GM10847 (cell line): ENCODE results near the gene CXCL1.

Experiments used
- POLR2A ChIP-seq: IDR thresholded peaks from 2 replicates; pipeline ENCODE4 v1.6.1; 2011; ENCODE audit not compliant: insufficient read length; ENCODE audit errors: extremely low read depth

Gene CXCL1

DNA sequence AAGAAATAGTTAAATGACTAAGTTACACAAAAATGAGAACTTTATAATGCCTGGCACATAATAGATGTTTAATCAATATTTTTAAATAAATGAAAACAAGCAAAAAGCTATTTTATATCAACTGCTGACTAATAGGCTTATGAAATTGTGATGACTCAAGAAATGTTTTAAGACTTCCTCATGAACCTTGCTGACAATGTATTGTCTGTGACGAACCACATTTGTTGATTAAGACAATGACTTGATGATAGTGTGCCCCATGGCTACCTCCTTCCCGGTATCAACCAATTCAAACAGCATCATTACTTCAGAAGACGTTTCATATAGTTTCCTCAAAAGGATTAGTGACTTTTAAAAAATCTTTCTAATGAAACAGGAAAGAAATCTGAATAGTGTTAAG is 24.8 kb upstream of the CXCL1 start:
- TF ChIP-seq POLR2A: no peak

DNA sequence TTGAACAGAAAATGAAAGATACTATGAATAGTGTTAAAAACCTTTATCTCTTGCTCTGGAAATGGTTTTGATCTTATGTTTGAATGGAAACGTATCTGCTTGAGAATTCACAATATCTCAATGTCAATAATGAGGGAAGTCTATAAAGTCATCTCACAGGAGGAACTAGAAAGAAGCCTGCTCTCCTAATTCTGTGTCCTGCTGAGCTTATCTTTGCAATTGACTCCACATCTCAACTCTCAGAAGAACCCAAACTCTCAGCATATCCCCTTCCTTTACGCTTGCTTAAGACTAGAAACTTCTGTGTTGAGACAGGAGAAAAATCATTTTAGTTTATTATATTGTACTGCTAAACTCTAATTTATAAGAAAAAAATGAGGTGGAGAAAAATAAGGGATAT is 24.4 kb upstream of the CXCL1 start:
- no peak for TF ChIP-seq POLR2A

DNA sequence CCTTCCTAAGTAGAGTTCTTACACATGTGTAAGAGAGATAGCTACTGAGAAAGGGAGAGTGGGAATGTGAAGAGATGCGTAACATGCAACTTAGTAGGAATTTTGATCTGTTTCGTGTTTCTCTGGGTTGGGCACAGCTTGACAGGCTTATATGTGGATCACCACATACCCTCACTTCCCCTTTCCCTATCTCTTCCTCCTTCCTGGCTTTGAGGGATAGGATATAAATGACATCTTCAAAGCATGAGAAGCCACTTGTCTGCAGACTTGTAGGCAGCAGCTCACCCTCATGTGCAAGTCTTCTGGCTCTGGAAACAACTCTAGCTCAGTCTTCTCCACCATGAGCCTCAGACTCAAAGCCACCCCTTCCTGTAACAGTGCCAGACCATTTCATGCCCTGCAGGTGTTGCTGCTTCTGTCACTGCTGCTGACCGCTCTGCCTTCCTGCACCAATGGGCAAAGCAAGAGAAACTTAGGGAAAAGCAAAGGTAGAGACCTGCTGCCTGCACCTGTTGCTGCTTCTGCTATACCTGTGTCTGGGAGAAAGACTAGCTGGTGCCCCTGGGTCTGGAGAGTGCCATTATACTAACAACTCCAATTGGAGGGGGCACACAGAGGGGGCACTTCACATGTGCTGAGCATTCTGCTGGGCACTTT is 21.5 kb upstream of the CXCL1 start:
- no peak for TF ChIP-seq POLR2A

DNA sequence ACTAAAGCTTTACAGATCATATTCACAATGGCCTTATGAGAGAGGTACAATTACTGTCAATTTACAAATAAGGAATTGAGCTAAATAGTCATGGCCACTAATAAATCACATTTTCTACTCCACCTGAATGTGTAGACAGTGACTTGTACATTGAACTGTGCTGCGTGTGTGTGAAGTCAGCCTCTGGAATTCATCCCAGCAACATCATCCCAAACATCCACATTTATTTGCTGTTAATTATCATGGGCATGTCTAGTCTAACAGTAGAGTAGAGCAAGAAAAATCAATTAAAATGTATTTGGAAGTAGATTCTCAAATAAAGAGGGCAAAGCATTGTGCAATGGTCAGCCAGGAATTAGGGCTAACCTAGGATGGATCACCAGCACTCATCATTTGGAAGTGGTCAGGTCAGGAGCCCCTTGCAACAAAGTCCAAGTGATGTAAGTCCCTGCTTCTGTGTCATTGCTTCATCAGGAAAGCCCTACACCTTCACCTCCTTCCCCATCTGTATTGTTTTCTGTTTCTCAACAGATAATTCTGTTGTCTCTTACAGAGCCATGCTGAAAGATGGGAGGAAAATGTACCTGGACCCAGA is 20.9 kb upstream of the CXCL1 start:
- TF ChIP-seq POLR2A: no peak

DNA sequence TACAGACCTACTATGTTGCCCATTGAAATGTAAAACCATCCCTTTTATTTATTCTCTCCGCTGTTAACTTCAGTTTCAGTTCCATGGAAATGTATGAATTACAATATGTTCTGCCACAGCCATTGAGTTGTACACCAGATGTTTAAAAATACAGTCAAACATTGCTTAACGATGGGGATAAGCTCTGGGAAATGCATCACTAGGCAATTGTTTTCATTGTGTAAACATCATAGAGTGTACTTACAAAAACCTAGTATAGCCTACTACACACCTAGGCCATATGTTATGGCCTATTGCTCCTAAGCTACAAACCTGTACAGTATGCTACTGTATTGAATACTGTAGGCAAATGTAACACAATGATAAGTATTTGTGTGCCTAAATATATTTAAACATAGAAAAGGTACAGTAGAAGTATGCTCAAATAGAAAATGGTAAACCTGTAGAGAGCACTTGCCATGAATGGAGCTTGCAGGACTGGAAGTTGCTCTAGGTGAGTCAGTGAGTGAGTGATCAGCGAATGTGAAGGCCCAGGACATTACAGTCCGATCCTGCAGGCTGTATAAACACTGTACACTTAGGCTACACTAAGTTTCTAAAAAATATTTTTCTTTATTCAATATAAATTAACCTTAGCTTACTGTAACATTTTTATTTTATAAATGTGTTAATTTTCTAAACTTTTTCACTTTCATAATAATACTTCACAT is 18.8 kb upstream of the CXCL1 start:
- no peak for TF ChIP-seq POLR2A

DNA sequence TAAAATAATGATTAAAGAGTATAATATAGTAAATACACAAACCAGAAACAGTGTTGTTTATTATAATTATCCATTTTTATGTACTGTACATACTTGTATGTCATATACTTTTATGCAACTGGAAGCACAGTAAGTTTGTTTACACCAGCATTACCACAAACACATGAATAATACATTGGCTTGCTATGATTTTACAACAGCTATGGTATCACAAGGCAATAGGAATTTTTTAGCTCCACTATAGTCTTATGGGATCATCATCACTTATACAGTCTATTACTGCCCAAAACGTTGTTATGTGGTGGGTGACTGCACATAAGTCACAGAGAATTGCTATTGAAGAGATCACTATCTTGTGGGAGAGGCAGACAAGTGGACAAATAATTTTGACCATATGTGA is 17.9 kb upstream of the CXCL1 start:
- TF ChIP-seq POLR2A: no peak

DNA sequence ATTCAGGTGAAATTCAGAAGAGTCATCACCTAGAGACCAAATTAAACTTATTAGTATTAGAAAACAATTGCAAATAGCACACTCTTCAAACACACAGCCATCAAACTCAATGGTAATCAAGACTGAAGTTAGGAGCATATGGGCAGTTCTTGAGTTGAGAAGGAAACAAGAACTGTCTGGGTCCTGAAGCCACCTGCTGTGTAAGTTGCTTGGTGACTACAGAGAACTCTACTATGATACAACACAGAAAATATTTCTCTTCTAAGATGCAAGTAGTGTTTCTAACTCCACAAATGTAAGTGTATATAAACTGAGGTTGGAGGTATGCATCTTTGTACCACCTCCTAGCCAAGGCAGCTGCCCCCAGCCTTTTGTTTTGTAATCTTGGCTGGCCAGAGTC is 16.4 kb upstream of the CXCL1 start:
- no peak for TF ChIP-seq POLR2A

DNA sequence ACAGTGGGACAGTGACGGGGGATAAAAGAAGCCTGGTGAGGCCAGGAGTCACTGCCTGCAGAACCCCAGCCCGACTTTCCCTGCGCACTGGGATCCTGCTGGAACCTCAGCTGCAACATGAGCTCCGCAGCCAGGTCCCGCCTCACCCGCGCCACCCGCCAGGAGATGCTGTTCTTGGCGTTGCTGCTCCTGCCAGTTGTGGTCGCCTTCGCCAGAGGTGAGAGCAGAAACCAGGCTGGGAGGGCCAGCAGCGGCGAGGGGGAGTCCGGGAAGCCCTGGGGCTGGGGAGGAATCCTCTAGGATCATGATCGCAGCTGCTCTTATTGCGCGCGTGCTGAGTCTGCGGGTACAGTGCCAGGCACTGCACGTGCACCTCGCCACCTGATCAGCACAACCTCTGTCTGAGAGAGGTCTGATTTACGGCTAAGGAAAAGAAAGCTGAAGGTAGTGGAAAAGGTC is 15.9 kb upstream of the CXCL1 start, which contains the start of gene PF4V1:
PF4V1 (plus strand) TSS at position 51 of the 459 bp plus-strand sequence; CDS start at position 118, 67 bp downstream.
- no peak for TF ChIP-seq POLR2A

DNA sequence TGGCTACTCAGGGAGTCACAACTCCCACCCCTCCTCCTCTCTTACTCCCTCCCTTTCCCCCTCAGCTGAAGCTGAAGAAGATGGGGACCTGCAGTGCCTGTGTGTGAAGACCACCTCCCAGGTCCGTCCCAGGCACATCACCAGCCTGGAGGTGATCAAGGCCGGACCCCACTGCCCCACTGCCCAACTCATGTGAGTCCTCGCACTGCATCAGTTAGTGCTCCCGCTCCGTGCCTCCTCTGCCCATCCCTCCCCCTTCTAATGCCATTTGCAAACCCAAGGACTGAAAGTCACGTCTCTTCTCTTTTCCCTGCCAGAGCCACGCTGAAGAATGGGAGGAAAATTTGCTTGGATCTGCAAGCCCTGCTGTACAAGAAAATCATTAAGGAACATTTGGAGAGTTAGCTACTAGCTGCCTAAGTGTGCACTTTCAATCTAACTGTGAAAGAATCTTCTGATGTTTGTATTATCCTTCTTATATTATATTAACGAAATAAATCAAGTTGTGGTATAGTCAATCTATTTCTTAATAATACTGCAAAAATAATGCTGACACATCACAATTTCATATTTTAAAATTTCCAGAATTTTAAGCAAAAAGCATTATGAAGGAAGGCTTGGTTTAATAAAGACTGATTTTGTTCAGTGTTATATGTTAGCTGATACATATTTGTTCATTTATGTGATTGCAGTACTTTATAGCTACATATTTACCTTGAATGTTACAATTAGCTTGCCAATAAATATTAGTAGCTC is 15.3 kb upstream of the CXCL1 start:
- TF ChIP-seq POLR2A: no peak

DNA sequence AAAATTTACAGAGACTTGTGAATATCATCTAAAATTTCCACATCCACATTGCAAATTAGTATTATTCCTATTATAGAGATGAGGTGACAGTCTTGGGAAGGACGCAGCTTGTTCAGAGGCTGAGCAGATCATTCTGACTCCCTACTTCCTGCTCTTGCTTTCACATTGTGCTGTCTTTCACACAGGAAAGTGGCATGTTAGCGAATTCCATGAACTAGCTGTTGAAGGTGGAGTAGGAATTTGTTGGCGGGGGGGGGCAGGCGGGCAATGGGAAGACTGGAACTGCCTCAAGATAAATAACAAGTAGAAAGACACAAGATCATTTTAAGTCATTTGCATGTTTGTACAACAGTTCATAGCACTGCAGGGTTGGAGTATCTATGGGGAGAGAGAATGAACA is 13.8 kb upstream of the CXCL1 start:
- no peak for TF ChIP-seq POLR2A

DNA sequence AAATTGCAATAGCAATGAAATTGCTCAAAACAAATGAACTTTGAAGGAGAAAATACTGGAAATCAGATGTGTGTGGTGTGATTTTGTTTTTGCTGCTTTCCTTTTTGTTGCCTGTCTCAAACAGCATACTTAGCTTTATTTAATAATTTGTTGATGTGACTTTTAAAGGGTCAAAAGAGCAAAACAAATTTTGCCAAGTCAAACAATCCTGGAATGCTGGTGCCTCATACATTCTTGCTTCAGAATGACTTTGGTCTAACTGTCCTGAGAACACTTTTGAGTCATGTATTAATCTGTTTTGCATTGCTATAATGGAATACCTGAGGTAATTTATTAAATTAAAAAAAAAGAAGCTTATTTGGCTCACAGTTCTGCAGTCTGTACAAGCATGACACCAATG is 12.7 kb upstream of the CXCL1 start:
- no peak for TF ChIP-seq POLR2A

DNA sequence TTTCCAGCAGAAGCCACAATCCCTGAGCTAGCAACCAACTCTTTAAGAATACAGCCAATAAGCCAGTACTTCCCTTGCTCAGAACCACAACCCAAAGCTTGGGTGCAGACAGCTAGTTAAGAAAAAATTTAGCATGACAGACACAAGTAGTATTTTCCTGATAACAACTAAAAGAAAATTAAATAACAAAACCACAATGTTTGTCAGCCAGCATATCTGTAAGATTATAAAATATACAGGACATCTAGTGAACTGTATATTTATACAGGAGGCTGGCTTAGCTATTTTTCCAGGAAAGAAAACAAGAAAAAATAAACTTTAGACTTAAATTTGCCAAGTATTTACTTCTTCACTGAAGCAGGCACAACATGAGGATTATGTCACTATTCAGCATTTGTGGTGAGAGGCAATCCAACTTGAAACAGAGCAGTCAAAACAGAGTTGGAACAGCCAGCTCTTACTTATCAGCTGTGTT is 9.5 kb upstream of the CXCL1 start:
- TF ChIP-seq POLR2A: no peak

DNA sequence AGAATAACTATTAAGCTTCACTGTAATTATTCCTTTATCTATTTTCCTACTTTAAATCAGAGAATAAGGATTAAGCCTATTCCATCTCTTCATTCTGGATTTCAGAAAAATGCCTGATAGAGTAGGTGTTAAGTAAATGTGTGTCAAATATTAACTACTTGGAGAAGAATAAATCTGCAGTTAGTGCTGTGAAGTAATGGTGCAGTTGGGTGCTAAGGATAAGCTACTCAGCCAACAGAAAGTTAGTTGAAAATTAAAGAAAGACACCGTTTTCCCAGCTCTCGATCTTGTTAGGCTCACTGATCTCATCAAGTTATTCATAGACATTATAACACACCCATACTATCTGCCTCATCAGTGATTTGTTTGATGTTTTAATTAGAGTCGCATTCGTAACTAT is 9.0 kb upstream of the CXCL1 start:
- no peak for TF ChIP-seq POLR2A

DNA sequence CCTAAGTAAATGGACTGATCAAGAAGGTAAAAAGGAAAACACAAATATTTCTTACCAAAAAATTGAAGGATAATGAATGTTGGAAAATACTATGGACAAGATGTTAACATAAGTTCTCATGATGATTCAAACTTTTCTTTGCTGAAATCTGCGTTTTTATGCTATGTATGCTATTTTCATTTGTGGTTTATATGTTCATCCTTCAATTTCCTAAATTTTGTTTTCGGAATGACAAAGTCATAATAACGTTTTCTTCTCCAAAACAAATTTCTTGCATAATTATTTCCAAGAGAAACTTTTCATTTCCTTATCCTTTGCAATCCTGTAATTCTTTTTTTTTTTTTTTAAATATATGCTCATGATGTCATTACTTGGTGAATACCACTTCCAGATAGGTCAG is 8.3 kb upstream of the CXCL1 start:
- no peak for TF ChIP-seq POLR2A

DNA sequence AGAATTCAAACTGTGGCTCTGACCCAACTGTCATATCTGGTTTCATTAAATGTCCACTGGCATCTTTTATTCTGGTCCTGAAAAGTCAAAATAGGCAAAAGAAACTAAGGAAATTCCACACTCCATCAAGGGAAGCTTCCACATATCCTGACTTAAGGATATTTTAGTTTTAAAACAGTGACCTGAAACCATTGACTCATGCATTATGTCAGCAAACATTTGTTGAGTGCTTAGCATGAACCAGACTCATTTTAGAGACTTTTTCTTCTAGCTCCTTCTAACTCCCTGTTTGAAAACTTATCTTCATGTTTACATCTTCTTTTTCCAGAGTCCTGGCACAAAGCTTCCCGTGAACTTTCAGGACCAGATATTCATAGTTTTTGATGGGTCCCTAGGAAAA is 6.9 kb upstream of the CXCL1 start:
- no peak for TF ChIP-seq POLR2A
